ENCODE measurements around the gene PGAP3.
"Not testable (repeated sequence)": the region's sequence is repeated elsewhere in the genome, so short reads cannot be mapped to it uniquely, and the experiment has no call there.

PGAP3 gene

DNA sequence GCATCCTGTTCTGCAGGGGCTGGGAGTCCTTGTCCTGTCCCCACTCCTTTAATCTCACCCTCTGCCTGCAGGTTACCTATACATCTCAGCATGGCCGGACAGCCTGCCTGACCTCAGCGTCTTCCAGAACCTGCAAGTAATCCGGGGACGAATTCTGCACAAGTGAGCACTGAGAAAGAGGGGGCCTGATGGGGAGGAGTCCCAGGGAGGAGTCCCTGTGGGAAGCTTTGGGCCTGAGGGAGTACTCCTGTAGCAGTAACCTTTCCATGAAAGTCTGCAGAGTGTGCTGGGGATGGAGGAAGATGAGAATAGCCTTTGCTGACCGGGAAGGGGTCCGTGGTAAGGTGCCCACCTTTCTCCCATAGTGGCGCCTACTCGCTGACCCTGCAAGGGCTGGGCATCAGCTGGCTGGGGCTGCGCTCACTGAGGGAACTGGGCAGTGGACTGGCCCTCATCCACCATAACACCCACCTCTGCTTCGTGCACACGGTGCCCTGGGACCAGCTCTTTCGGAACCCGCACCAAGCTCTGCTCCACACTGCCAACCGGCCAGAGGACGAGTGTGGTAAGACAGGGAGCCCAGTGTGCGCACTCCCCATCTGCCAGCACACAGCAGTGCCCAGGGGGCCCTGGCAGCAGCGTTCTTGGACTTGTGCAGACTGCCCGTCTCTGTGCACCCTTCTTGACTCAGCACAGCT is 27.7 kb upstream of the PGAP3 start:
- no peak for ATAC-seq
- TF ChIP-seq CSDC2 (CRISPR knock-in tag; IDR thresholded peaks at IDR 0.05) (no peak), POU6F1 (CRISPR knock-in tag; IDR thresholded peaks at IDR 0.05; ENCODE audit: borderline replicate concordance, low read depth) (no peak), ZNF8 (CRISPR knock-in tag; IDR thresholded peaks at IDR 0.05) (no peak), GLIS3 (CRISPR knock-in tag; IDR thresholded peaks at IDR 0.05) (no peak), ZC3H10 (CRISPR knock-in tag; IDR thresholded peaks at IDR 0.05) (no peak)

GRCh38 chr17:39714234-39714633 is 26.4 kb upstream of the PGAP3 start:
- no peak for ATAC-seq

GRCh38 chr17:39711851-39712250 is 24.0 kb upstream of the PGAP3 start:
- no peak for ATAC-seq
- TF ChIP-seq ISL1 (CRISPR knock-in tag; IDR thresholded peaks at IDR 0.05) (no peak), ZNF565 (CRISPR knock-in tag; conservative IDR thresholded peaks at IDR 0.05; ENCODE audit: low read depth) (no peak), RARB (CRISPR knock-in tag; IDR thresholded peaks at IDR 0.05) (no peak)
- TF ChIP-seq, protein P1, sequence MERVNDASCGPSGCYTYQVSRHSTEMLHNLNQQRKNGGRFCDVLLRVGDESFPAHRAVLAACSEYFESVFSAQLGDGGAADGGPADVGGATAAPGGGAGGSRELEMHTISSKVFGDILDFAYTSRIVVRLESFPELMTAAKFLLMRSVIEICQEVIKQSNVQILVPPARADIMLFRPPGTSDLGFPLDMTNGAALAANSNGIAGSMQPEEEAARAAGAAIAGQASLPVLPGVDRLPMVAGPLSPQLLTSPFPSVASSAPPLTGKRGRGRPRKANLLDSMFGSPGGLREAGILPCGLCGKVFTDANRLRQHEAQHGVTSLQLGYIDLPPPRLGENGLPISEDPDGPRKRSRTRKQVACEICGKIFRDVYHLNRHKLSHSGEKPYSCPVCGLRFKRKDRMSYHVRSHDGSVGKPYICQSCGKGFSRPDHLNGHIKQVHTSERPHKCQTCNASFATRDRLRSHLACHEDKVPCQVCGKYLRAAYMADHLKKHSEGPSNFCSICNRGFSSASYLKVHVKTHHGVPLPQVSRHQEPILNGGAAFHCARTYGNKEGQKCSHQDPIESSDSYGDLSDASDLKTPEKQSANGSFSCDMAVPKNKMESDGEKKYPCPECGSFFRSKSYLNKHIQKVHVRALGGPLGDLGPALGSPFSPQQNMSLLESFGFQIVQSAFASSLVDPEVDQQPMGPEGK (CRISPR knock-in tag; IDR thresholded peaks at IDR 0.05; ENCODE audit: borderline replicate concordance), result no peak

More at GRCh38 chr17:39714234-39714633, 26.4 kb upstream of the PGAP3 start:
- TF ChIP-seq CSRNP3 (CRISPR knock-in tag; IDR thresholded peaks at IDR 0.05) (no peak), POU6F1 (CRISPR knock-in tag; IDR thresholded peaks at IDR 0.05; ENCODE audit: borderline replicate concordance, low read depth) (no peak), GLIS3 (CRISPR knock-in tag; IDR thresholded peaks at IDR 0.05) (no peak), CSDC2 (CRISPR knock-in tag; IDR thresholded peaks at IDR 0.05) (no peak), ZC3H10 (CRISPR knock-in tag; IDR thresholded peaks at IDR 0.05) (no peak), ZNF8 (CRISPR knock-in tag; IDR thresholded peaks at IDR 0.05) (no peak)
- TF ChIP-seq, protein P1 (CRISPR knock-in tag; IDR thresholded peaks at IDR 0.05; ENCODE audit: borderline replicate concordance), result no peak

GRCh38 chr17:39711071-39711470 is 23.2 kb upstream of the PGAP3 start:
- not testable (repeated sequence) for ATAC-seq

DNA sequence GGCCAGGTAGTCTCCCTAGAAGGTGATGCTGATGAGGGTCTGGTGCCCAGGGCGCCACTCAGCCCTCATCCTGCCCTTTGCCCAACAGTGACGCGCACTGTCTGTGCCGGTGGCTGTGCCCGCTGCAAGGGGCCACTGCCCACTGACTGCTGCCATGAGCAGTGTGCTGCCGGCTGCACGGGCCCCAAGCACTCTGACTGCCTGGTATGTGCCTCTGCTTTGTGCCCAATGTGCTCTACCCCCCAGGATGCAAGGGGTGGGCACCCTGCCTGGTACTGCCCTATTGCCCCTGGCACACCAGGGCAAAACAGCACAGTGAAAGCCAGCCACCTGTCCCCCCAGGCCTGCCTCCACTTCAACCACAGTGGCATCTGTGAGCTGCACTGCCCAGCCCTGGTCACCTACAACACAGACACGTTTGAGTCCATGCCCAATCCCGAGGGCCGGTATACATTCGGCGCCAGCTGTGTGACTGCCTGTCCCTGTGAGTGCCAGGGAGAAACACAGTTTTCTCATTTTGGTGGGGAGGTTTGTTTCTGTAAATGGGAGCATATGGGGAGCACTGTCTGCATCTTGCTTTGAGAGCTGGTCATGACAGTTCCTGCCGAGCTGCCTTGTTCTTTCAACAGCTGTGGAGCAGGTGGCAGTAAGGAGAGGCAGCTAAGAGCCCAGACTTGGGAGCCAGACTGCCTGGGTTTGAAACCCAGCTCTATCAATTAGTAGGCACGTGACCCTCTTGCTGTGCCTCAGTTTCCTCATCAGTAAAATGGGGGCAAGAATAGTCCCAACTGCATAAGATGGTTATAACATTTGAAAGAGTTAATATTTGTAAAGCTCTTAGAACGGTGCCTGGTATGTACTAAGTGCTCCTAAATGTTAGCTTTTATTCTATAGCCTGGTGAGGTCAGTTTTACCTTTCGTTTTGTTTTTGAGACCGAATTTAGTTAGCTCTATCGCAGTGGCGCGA is 22.4 kb upstream of the PGAP3 start:
- no peak for TF ChIP-seq ZFP30 (CRISPR knock-in tag; IDR thresholded peaks at IDR 0.05)
- ATAC-seq, result no peak

Measured in SK-N-SH treated with all-trans-retinoic acid at 6 μM for 48 hours (cell line).